ENCODE results near the gene AHRR. TPM values are rescaled to one million over a fixed set of nuclear protein-coding genes. Genes with fewer than 3 reads are reported as not detected.

AHRR gene
- total and polyA plus RNA-seq, 2 donors (not counting 1 experiment from before 2014, with no cell fraction given), result 11.3 to 26.4 TPM

- Histone ChIP-seq H3K4me3 (replicated peaks in 1 of 4; ENCODE audit: control extremely low read depth in 1 of 4, insufficient read depth in 1 of 4, low read depth in 3 of 4, low read length in 4 of 4) (peak overlapping the region in 2 of 4 experiments; percentile 34 to 49), H3K4me2 (ENCODE audit: extremely low read depth, insufficient read depth, low read length) (peak overlapping the region; percentile 51), H3K27ac (ENCODE audit: insufficient read depth, low read length) (peak overlapping the region; percentile 70), H2AFZ (ENCODE audit: low read length) (no peak overlapping the region), H3K9ac (ENCODE audit: insufficient read depth, low read length) (peak overlapping the region; percentile 84), H3K9me3 (ENCODE audit: control insufficient read depth, insufficient read depth, low read depth, low read length) (no peaks in the 10 kb centered on the region), H3K79me2 (ENCODE audit: control insufficient read depth, insufficient read depth, low read length) (peaks cover 68% of the 10 kb centered on the region), H3K36me3 (ENCODE audit: control insufficient read depth, insufficient read depth, low read length) (no peaks in the 10 kb centered on the region), H3K4me1 (ENCODE audit: control insufficient read depth, extremely low read depth, insufficient read depth, low read length) (peaks cover 3% of the 10 kb centered on the region), H3K27me3 (ENCODE audit: control insufficient read depth, insufficient read depth, low read length) (no peaks in the 10 kb centered on the region), H4K20me1 (ENCODE audit: control insufficient read depth, extremely low read depth, insufficient read depth, low read length) (no peaks in the 10 kb centered on the region)
- DNase-seq (ENCODE audit: low read depth in 2 of 2), result peak; percentile 62 to 70
- TF ChIP-seq CTCF (conservative IDR thresholded peaks at IDR 0.05 in 1 of 2, IDR thresholded peaks at IDR 0.05 in 1 of 2; ENCODE audit: low read depth in 1 of 2, low read length in 2 of 2), result no peak
These were observed 22.2 kb downstream of the AHRR start for GRCh38 chr5:343461-344401.

- Histone ChIP-seq H3K36me3 (ENCODE audit: control insufficient read depth, insufficient read depth, low read length) (no peaks in the 10 kb centered on the region), H3K79me2 (ENCODE audit: control insufficient read depth, insufficient read depth, low read length) (peaks cover 62% of the 10 kb centered on the region), H4K20me1 (ENCODE audit: control insufficient read depth, extremely low read depth, insufficient read depth, low read length) (no peaks in the 10 kb centered on the region), H3K27ac (ENCODE audit: insufficient read depth, low read length) (no peak overlapping the region), H3K4me3 (replicated peaks in 1 of 4; ENCODE audit: control extremely low read depth in 1 of 4, insufficient read depth in 1 of 4, low read depth in 3 of 4, low read length in 4 of 4) (no peak overlapping the region), H3K4me2 (ENCODE audit: extremely low read depth, insufficient read depth, low read length) (no peak overlapping the region), H3K27me3 (ENCODE audit: control insufficient read depth, insufficient read depth, low read length) (no peaks in the 10 kb centered on the region), H3K9ac (ENCODE audit: insufficient read depth, low read length) (no peak overlapping the region), H3K4me1 (ENCODE audit: control insufficient read depth, extremely low read depth, insufficient read depth, low read length) (peaks cover 3% of the 10 kb centered on the region), H2AFZ (ENCODE audit: low read length) (no peak overlapping the region), H3K9me3 (ENCODE audit: control insufficient read depth, insufficient read depth, low read depth, low read length) (no peaks in the 10 kb centered on the region)
- TF ChIP-seq CTCF (conservative IDR thresholded peaks at IDR 0.05 in 1 of 2, IDR thresholded peaks at IDR 0.05 in 1 of 2; ENCODE audit: low read depth in 1 of 2, low read length in 2 of 2) (no peak), EZH2 (IDR thresholded peaks at IDR 0.05; ENCODE audit: low read length, missing control alignments) (no peak)
- DNase-seq (ENCODE audit: low read depth in 2 of 2), result no peak
These were observed 23.2 kb downstream of the AHRR start for GRCh38 chr5:344668-345067.

GRCh38 chr5:345404-346195 lies 24.1 kb downstream of the AHRR start:
- no peak for TF ChIP-seq CTCF (conservative IDR thresholded peaks at IDR 0.05 in 1 of 2, IDR thresholded peaks at IDR 0.05 in 1 of 2; ENCODE audit: low read depth in 1 of 2, low read length in 2 of 2)
- TF ChIP-seq EZH2 (IDR thresholded peaks at IDR 0.05; ENCODE audit: low read length, missing control alignments), result no peak
- peaks cover 2% of the 10 kb centered on the region for H3K36me3 ChIP-seq (ENCODE audit: control insufficient read depth, insufficient read depth, low read length)
- H3K4me1 ChIP-seq (ENCODE audit: control insufficient read depth, extremely low read depth, insufficient read depth, low read length), result peaks cover 3% of the 10 kb centered on the region
- peak in 1 of 2 donors; percentile 36 for DNase-seq (ENCODE audit: low read depth in 2 of 2)
- no peaks in the 10 kb centered on the region for H4K20me1 ChIP-seq (ENCODE audit: control insufficient read depth, extremely low read depth, insufficient read depth, low read length)
- no peak overlapping the region for H3K4me2 ChIP-seq (ENCODE audit: extremely low read depth, insufficient read depth, low read length)
- no peaks in the 10 kb centered on the region for H3K27me3 ChIP-seq (ENCODE audit: control insufficient read depth, insufficient read depth, low read length)
- H3K9me3 ChIP-seq (ENCODE audit: control insufficient read depth, insufficient read depth, low read depth, low read length), result no peaks in the 10 kb centered on the region
- no peak overlapping the region for H3K27ac ChIP-seq (ENCODE audit: insufficient read depth, low read length)
- no peak overlapping the region for H3K9ac ChIP-seq (ENCODE audit: insufficient read depth, low read length)
- H3K4me3 ChIP-seq (replicated peaks in 1 of 4; ENCODE audit: control extremely low read depth in 1 of 4, insufficient read depth in 1 of 4, low read depth in 3 of 4, low read length in 4 of 4), result no peak overlapping the region
- H2AFZ ChIP-seq (ENCODE audit: low read length), result no peak overlapping the region
- peaks cover 61% of the 10 kb centered on the region for H3K79me2 ChIP-seq (ENCODE audit: control insufficient read depth, insufficient read depth, low read length)

All from fibroblast of lung (primary cell).